Measurements from ENCODE around the gene RNF126. TPM values are rescaled to one million over a fixed set of nuclear protein-coding genes. Genes with fewer than 3 reads are reported as not detected.

RNF126 gene
- total and polyA plus RNA-seq, 12 donors: 20.3 to 46.1 (median 25.0) TPM

DNA sequence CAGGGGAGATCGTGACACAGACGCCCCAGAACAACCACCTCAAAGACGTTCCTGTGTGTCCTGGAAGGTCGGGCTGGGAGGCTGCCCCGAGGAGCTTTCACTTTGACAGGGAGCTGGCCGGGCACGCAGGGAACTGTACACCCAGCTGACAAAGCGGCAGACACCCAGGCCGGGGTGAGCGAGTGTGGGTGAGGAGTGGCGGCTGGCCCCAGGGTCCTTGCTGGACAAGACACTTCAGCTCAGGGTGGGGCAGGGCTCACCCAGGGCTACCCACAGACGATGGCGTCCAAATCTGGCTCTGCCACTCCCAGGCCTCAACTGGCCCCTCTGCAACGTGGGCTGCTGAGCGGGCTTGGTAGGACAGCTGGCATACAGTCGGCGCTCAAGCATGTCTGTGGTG lies 21.3 kb downstream of the RNF126 start:
- peaks cover 0 to 16% (median 0%) of the 10 kb centered on the region in 7 donors for H3K27me3 ChIP-seq
- no peaks in the 10 kb centered on the region for H3K9me3 ChIP-seq
- H3K36me3 ChIP-seq: peaks cover 0 to 21% (median 1%) of the 10 kb centered on the region in 9 donors
- intact Hi-C loops (cut with DNase I): no loop called here
- peaks cover 4 to 12% (median 10%) of the 10 kb centered on the region in 9 donors for H3K4me1 ChIP-seq
- no peak for TF ChIP-seq CTCF (IDR thresholded peaks at IDR 0.05)
- no peak overlapping the region for H3K4me3 ChIP-seq
- ATAC-seq (no peak), DNase-seq (no peak)
- H3K27ac ChIP-seq: no peak overlapping the region
- 86 to 90% methylated on average over 17 of the region's 17 CpGs for WGBS, 2 donors

DNA sequence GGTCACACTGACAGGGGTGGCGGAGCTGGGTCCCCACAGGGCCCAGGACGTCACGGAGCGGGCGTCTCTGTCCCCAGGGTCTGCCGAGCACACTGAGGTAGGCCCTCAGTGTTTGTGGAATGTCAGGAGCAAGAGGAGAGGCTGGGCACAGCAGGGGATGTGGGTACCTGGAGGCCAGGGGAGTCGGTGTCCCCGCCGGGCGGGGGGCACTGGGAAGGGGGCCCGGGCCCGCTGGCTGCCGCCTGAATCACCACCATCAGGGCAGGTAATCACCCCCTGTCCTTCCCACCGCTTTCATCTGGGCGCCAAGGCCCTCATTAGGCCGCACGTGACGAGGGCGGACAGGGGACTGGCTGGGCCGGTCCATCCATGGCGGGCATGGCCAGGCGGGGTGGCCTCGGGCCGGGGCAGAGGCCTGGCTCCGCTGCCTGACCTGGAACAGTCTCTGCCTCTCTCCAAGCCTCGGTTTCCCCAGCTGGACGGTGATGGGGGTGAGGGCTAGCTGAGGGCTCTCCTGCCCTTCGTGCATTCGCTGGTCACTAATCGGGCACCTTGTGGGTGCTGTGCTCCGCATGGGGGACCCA lies 22.3 kb downstream of the RNF126 start:
- TF ChIP-seq CTCF (IDR thresholded peaks at IDR 0.05): no peak
- no peak overlapping the region for H3K4me3 ChIP-seq
- peaks cover 0 to 12% (median 0%) of the 10 kb centered on the region in 9 donors for H3K36me3 ChIP-seq
- H3K27me3 ChIP-seq: peaks cover 0 to 16% (median 0%) of the 10 kb centered on the region in 7 donors
- DNase-seq: no peak
- no peak for ATAC-seq
- intact Hi-C loops (cut with DNase I): no loop called here
- H3K4me1 ChIP-seq: peaks cover 4 to 12% (median 10%) of the 10 kb centered on the region in 9 donors
- no peak overlapping the region for H3K27ac ChIP-seq
- WGBS, 2 donors: 92 to 95% methylated on average over 30 to 31 of the region's 31 CpGs
- no peaks in the 10 kb centered on the region for H3K9me3 ChIP-seq

- intact Hi-C loops (cut with DNase I): no loop called here
- no peaks in the 10 kb centered on the region for H3K9me3 ChIP-seq
- peak overlapping the region in 2 of 10 donors; percentile 4 to 23 for H3K27ac ChIP-seq
- peak overlapping the region in 8 of 10 donors; percentile 27 to 56 (median 46) for H3K4me3 ChIP-seq
- peaks cover 4 to 12% (median 10%) of the 10 kb centered on the region in 9 donors for H3K4me1 ChIP-seq
- peaks cover 0 to 8% (median 0%) of the 10 kb centered on the region in 9 donors for H3K36me3 ChIP-seq
- ATAC-seq: no peak
- H3K27me3 ChIP-seq: peaks cover 0 to 16% (median 0%) of the 10 kb centered on the region in 7 donors
- 48 to 63% methylated on average over 19 to 25 of the region's 25 CpGs for WGBS, 2 donors
- TF ChIP-seq CTCF (IDR thresholded peaks at IDR 0.05): no peak
- DNase-seq: no peak
Observed at GRCh38 chr19:640161-640558, 22.9 kb downstream of the RNF126 start.

GRCh38 chr19:639253-640160 lies 23.5 kb downstream of the RNF126 start, which contains the start of gene FGF22:
Gene FGF22 (plus strand): TSS chr19:639879. CDS start chr19:639926, 47 bp downstream.
- H3K4me3 ChIP-seq: peak within 1 kb of the TSS in 9 of 10 donors; percentile 27 to 56 (median 48)
- 5% methylated on average over 104 to 106 of the region's 109 CpGs for whole genome bisulfite sequencing, 2 donors
- peak; percentile 92 to 96 for DNase-seq
- peaks cover 4 to 15% (median 10%) of the 10 kb centered on the region in 9 donors for H3K4me1 ChIP-seq
- peak; percentile 80 to 94 (median 92) for ATAC-seq
- peaks cover 0 to 2% (median 0%) of the 10 kb centered on the region in 9 donors for H3K36me3 ChIP-seq
- H3K27me3 ChIP-seq: peaks cover 0 to 16% (median 0%) of the 10 kb centered on the region in 7 donors
- H3K27ac ChIP-seq: peak within 1 kb of the TSS in 3 of 10 donors; percentile 4 to 31 (median 23)
- TF ChIP-seq CTCF (IDR thresholded peaks at IDR 0.05): peak in 1 of 9 donors; percentile 6
- no peaks in the 10 kb centered on the region for H3K9me3 ChIP-seq
- intact Hi-C loops (cut with DNase I): loop anchor here in 1 of 10 donors (10.0 kb wide), 1 partner anchor 105 kb away; the partner anchor contains the start of gene CDC34

All from heart right ventricle (tissue), 16 donors.